GM12891 (cell line): ENCODE results near the gene SYT14.

Source experiments
- POLR2A ChIP-seq: IDR thresholded peaks from 2 replicates; pipeline ENCODE4 v1.6.1; 2011; ENCODE audit warnings: low read depth, low read length, control low read depth
- POLR2AphosphoS5 ChIP-seq: IDR thresholded peaks from 2 replicates; pipeline ENCODE4 v1.6.1; 2011; ENCODE audit warnings: low read depth, low read length, control low read depth

DNA sequence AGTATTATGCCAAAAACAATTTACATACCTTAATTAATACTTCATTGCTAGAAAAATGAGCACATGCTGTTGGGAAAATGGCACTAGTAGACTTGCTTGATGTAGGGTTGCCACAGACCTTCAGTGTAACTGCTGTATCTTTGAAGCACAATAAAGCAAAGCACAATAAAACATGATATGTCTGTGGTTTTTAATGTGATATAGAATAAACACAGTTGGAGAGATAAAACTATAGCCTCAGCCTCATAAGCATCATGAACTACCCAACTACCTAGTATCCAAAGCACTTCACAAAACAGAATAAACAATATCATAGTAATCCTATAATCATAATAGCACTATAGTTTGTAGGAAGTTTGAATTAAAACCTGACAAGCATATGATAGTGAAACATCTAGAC, 143.5 kb downstream of the SYT14 start:
- TF ChIP-seq POLR2AphosphoS5 = no peak
- TF ChIP-seq POLR2A = no peak
